Activated naive CD8-positive, alpha-beta T cell treated with anti-CD3 and anti-CD28 coated beads, Interleukin-2, amount 50 U/mL, for 24 hours (primary cell): ENCODE results near the gene SCUBE2.
A peak's percentile ranks its signal among the peaks of the same experiment; 100 is the strongest.
"Not testable (repeated sequence)": the region's sequence is repeated elsewhere in the genome, so short reads cannot be mapped to it uniquely, and the experiment has no call there.

ENCODE experiments used
- ATAC-seq: fragments of 150-1000 bp; cut with Tn5 transposase; one replicate; pipeline ENCODE4 v1.10.0; 2021
- DNase-seq: peaks from one replicate; pipeline ENCODE4 v3.0.0; 2021
- H3K27ac Mint-ChIP-seq: one replicate; pipeline ENCODE4 v1.8.0; 2021; ENCODE audit warnings: mild to moderate bottlenecking, mixed read lengths
- H3K27me3 Mint-ChIP-seq: one replicate; pipeline ENCODE4 v1.8.0; 2021; ENCODE audit warnings: mixed read lengths
- H3K36me3 Mint-ChIP-seq: one replicate; pipeline ENCODE4 v1.8.0; 2021; ENCODE audit warnings: low read depth, mixed read lengths
- H3K4me1 Mint-ChIP-seq: one replicate; pipeline ENCODE4 v1.8.0; 2021; ENCODE audit warnings: mixed read lengths
- H3K4me3 Mint-ChIP-seq: one replicate; pipeline ENCODE4 v1.8.0; 2021; ENCODE audit warnings: mild to moderate bottlenecking, moderate library complexity, mixed read lengths
- H3K9me3 Mint-ChIP-seq: one replicate; pipeline ENCODE4 v1.8.0; 2021; ENCODE audit warnings: mixed read lengths

SCUBE2 gene

GRCh38 chr11:9004183-9004926 lies 87.0 kb downstream of the SCUBE2 start:
- H3K9me3 Mint-ChIP-seq = no peaks in the 10 kb centered on the region
- H3K27me3 Mint-ChIP-seq = peaks cover 57% of the 10 kb centered on the region
- no peaks in the 10 kb centered on the region for H3K36me3 Mint-ChIP-seq
- peak overlapping the region; percentile 41 for H3K27ac Mint-ChIP-seq
- peak overlapping the region; percentile 59 for H3K4me3 Mint-ChIP-seq
- ATAC-seq = no peak
- peaks cover 28% of the 10 kb centered on the region for H3K4me1 Mint-ChIP-seq
- peak; percentile 10 for DNase-seq

- Mint-ChIP-seq H3K9me3 (no peaks in the 10 kb centered on the region), H3K4me3 (peak within 1 kb of the TSS; percentile 78), H3K27ac (peak within 1 kb of the TSS; percentile 65), H3K4me1 (peaks cover 28% of the 10 kb centered on the region), H3K27me3 (peaks cover 59% of the 10 kb centered on the region), H3K36me3 (no peaks in the 10 kb centered on the region)
- peak; percentile 34 for ATAC-seq
- peak; percentile 73 for DNase-seq
Observed at GRCh38 chr11:9003573-9004182, 87.7 kb downstream of the SCUBE2 start, which contains the start of gene NRIP3. Gene NRIP3, minus strand, starts transcription at chr11:9004001. Its CDS starts 66 bp downstream, at chr11:9003935.

- Mint-ChIP-seq H3K27ac (peak overlapping the region; percentile 65), H3K27me3 (peaks cover 60% of the 10 kb centered on the region), H3K4me1 (peaks cover 28% of the 10 kb centered on the region)
Observed at GRCh38 chr11:9002920-9003572, 88.4 kb downstream of the SCUBE2 start.

GRCh38 chr11:9001736-9002135 lies 89.7 kb downstream of the SCUBE2 start:
- DNase-seq = peak; percentile 46
- H3K27me3 Mint-ChIP-seq = peaks cover 62% of the 10 kb centered on the region
- peak; percentile 97 for ATAC-seq
- no peaks in the 10 kb centered on the region for H3K36me3 Mint-ChIP-seq
- no peak overlapping the region for H3K4me3 Mint-ChIP-seq
- peaks cover 28% of the 10 kb centered on the region for H3K4me1 Mint-ChIP-seq
- H3K9me3 Mint-ChIP-seq = no peaks in the 10 kb centered on the region
- no peak overlapping the region for H3K27ac Mint-ChIP-seq

More at GRCh38 chr11:9002920-9003572, 88.4 kb downstream of the SCUBE2 start:
- H3K4me3 Mint-ChIP-seq = peak overlapping the region; percentile 78
- H3K36me3 Mint-ChIP-seq = no peaks in the 10 kb centered on the region
- DNase-seq = peak; percentile 38
- H3K9me3 Mint-ChIP-seq = no peaks in the 10 kb centered on the region
- no peak for ATAC-seq

- Mint-ChIP-seq H3K4me1 (peaks cover 19% of the 10 kb centered on the region), H3K36me3 (no peaks in the 10 kb centered on the region), H3K27me3 (peaks cover 40% of the 10 kb centered on the region), H3K27ac (no peak overlapping the region), H3K4me3 (no peak overlapping the region), H3K9me3 (no peaks in the 10 kb centered on the region)
- no peak for ATAC-seq
- DNase-seq = no peak
Observed at GRCh38 chr11:8998017-8998416, 93.4 kb downstream of the SCUBE2 start.

- DNase-seq (no peak), ATAC-seq (no peak)
- Mint-ChIP-seq H3K27ac (no peak overlapping the region), H3K4me1 (peaks cover 14% of the 10 kb centered on the region), H3K9me3 (no peaks in the 10 kb centered on the region), H3K27me3 (peaks cover 40% of the 10 kb centered on the region), H3K36me3 (no peaks in the 10 kb centered on the region), H3K4me3 (no peak overlapping the region)
Observed at GRCh38 chr11:8997451-8997850, 93.9 kb downstream of the SCUBE2 start.

- Mint-ChIP-seq H3K27ac (no peak overlapping the region), H3K4me3 (no peak overlapping the region), H3K27me3 (peaks cover 16% of the 10 kb centered on the region), H3K4me1 (no peaks in the 10 kb centered on the region), H3K36me3 (no peaks in the 10 kb centered on the region), H3K9me3 (no peaks in the 10 kb centered on the region)
- ATAC-seq (no peak), DNase-seq (no peak)
Observed at GRCh38 chr11:8989453-8989852, 101.9 kb downstream of the SCUBE2 start.

- DNase-seq (no peak), ATAC-seq (peak; percentile 33)
- H3K4me3 Mint-ChIP-seq = no peak overlapping the region
- peaks cover 16% of the 10 kb centered on the region for H3K27me3 Mint-ChIP-seq
- H3K27ac Mint-ChIP-seq = no peak overlapping the region
- no peaks in the 10 kb centered on the region for H3K4me1 Mint-ChIP-seq
- H3K9me3 Mint-ChIP-seq = no peaks in the 10 kb centered on the region
- no peaks in the 10 kb centered on the region for H3K36me3 Mint-ChIP-seq
Observed at GRCh38 chr11:8988329-8989234, 102.8 kb downstream of the SCUBE2 start.

GRCh38 chr11:8987446-8987845 lies 104.0 kb downstream of the SCUBE2 start:
- DNase-seq (no peak), ATAC-seq (no peak)
- H3K36me3 Mint-ChIP-seq = no peaks in the 10 kb centered on the region
- peaks cover 14% of the 10 kb centered on the region for H3K27me3 Mint-ChIP-seq
- no peaks in the 10 kb centered on the region for H3K9me3 Mint-ChIP-seq
- H3K27ac Mint-ChIP-seq = no peak overlapping the region
- H3K4me1 Mint-ChIP-seq = no peaks in the 10 kb centered on the region
- no peak overlapping the region for H3K4me3 Mint-ChIP-seq

- not testable (repeated sequence) for H3K27me3 Mint-ChIP-seq, H3K4me1 Mint-ChIP-seq, H3K27ac Mint-ChIP-seq, DNase-seq, ATAC-seq, H3K36me3 Mint-ChIP-seq, H3K4me3 Mint-ChIP-seq, H3K9me3 Mint-ChIP-seq
Observed at GRCh38 chr11:8986772-8987171, 104.6 kb downstream of the SCUBE2 start.

- DNase-seq (no peak), ATAC-seq (no peak)
- H3K4me3 Mint-ChIP-seq = no peak overlapping the region
- H3K36me3 Mint-ChIP-seq = no peaks in the 10 kb centered on the region
- no peak overlapping the region for H3K27ac Mint-ChIP-seq
- no peaks in the 10 kb centered on the region for H3K9me3 Mint-ChIP-seq
- no peaks in the 10 kb centered on the region for H3K4me1 Mint-ChIP-seq
- peaks cover 5% of the 10 kb centered on the region for H3K27me3 Mint-ChIP-seq
Observed at GRCh38 chr11:8985462-8985861, 105.9 kb downstream of the SCUBE2 start.

GRCh38 chr11:8983552-8983951 lies 107.8 kb downstream of the SCUBE2 start:
- Mint-ChIP-seq H3K36me3 (no peaks in the 10 kb centered on the region), H3K27me3 (peaks cover 2% of the 10 kb centered on the region), H3K4me1 (no peaks in the 10 kb centered on the region), H3K27ac (no peak overlapping the region), H3K4me3 (no peak overlapping the region), H3K9me3 (no peaks in the 10 kb centered on the region)
- DNase-seq = no peak
- ATAC-seq = no peak

- H3K4me1 Mint-ChIP-seq = no peaks in the 10 kb centered on the region
- H3K27ac Mint-ChIP-seq = no peak overlapping the region
- H3K9me3 Mint-ChIP-seq = no peaks in the 10 kb centered on the region
- no peaks in the 10 kb centered on the region for H3K36me3 Mint-ChIP-seq
- DNase-seq = no peak
- no peak for ATAC-seq
- H3K4me3 Mint-ChIP-seq = no peak overlapping the region
- no peaks in the 10 kb centered on the region for H3K27me3 Mint-ChIP-seq
Observed at GRCh38 chr11:8980485-8980884, 110.9 kb downstream of the SCUBE2 start.

- ATAC-seq, H3K27me3 Mint-ChIP-seq, H3K9me3 Mint-ChIP-seq, H3K27ac Mint-ChIP-seq, DNase-seq, H3K4me3 Mint-ChIP-seq, H3K4me1 Mint-ChIP-seq, H3K36me3 Mint-ChIP-seq: not testable (repeated sequence)
Observed at GRCh38 chr11:8979365-8979764, 112.0 kb downstream of the SCUBE2 start.
